Right cardiac atrium (tissue), 5 donors: ENCODE results near the gene RUNX1. TPM values are rescaled to one million over a fixed set of nuclear protein-coding genes. Genes with fewer than 3 reads are reported as not detected.
A peak's percentile ranks its signal among the peaks of the same experiment; 100 is the strongest.

ENCODE experiments used
- ATAC-seq, 2 donors: fragments of 200-7000 bp; cut with Tn5 transposase; one replicate each; pipeline versions ENCODE4 v1.8.0 to v1.9.1; 2020; ENCODE audit warnings: moderate library complexity in 2 of 2, mild to moderate bottlenecking in 1 of 2
- DNase-seq, 3 donors: peaks; one replicate each; pipeline ENCODE4 v3.0.0-alpha.2; 2020
- H3K27ac ChIP-seq: one replicate; pipeline ENCODE4 v1.5.1; 2013; ENCODE audit warnings: mild to moderate bottlenecking, low read length, control low read depth, moderate library complexity
- H3K27me3 ChIP-seq: one replicate; pipeline ENCODE4 v1.6.1; 2013; ENCODE audit not compliant: control insufficient read depth, insufficient read depth
- H3K4me1 ChIP-seq: one replicate; pipeline ENCODE4 v1.6.1; 2013; ENCODE audit warnings: low read length; ENCODE audit not compliant: control insufficient read depth, insufficient read depth
- H3K4me3 ChIP-seq: one replicate; pipeline ENCODE4 v1.5.1; 2013; ENCODE audit warnings: low read length, control low read depth
- H3K9me3 ChIP-seq: one replicate; pipeline ENCODE4 v1.6.1; 2013; ENCODE audit warnings: low read length; ENCODE audit not compliant: control insufficient read depth
- WGBS: extraction: QIAGEN DNeasy Blood & Tissue Kit; methylation state at CpG from one replicate; pipeline ENCODE4 v1.1.7; 2013; 5-methylcytosine and 5-hydroxymethylcytosine counted together
- intact Hi-C, 4 donors: fragments of 100-400 bp; cut with DNase I; formaldehyde crosslinking; loops; one replicate each; pipeline versions ENCODE4 v1.11.0 to v1.14.0; 2022 to 2023
- polyA plus RNA-seq: library from polyadenylated mRNA; stranded (reverse); fragments of 200-250 nt; gene quantifications from one replicate; pipeline ENCODE4 v1.2.3, GENCODE V29; 2013
- total RNA-seq, 4 donors: library from RNA; stranded (reverse); fragmentation: NEBNext Ultra II Directional; extraction: Animal tissue kit (Norgen Biotek cat#: 25700); gene quantifications; one replicate each; pipeline ENCODE4 v1.2.1, GENCODE V29; 2021
- donor health status: healthy with polysubstance abuse.
- donor health status: DM: no; HTN: yes; CAD: no.
- donor health status: DM: no; HTN: no; CAD: no.
- donor health status: DM: no; HTN: yes; CAD: no; lungs with severe emphysema.
- donor health status: DM: yes; HTN: yes; CAD: no.

RUNX1 gene
- total and polyA plus RNA-seq, 5 donors, result 0.81 to 17.6 (median 4.4) TPM

- H3K27me3 ChIP-seq, result no peaks in the 10 kb centered on the region
- intact Hi-C loops, result no loop called here
- no peak overlapping the region for H3K27ac ChIP-seq
- H3K4me3 ChIP-seq, result no peak overlapping the region
- DNase-seq, result no peak
- no peak for ATAC-seq
- H3K9me3 ChIP-seq, result no peaks in the 10 kb centered on the region
- H3K4me1 ChIP-seq, result no peaks in the 10 kb centered on the region
Measured at GRCh38 chr21:34915364-34915841, 133.7 kb downstream of the RUNX1 start.

GRCh38 chr21:34914239-34914638 lies 134.9 kb downstream of the RUNX1 start:
- Histone ChIP-seq H3K4me3 (no peak overlapping the region), H3K27ac (no peak overlapping the region), H3K9me3 (no peaks in the 10 kb centered on the region), H3K27me3 (no peaks in the 10 kb centered on the region), H3K4me1 (no peaks in the 10 kb centered on the region)
- DNase-seq (no peak), ATAC-seq (no peak)
- 55% methylated on average over 3 of the region's 3 CpGs for WGBS
- intact Hi-C loops, result no loop called here

GRCh38 chr21:34913811-34914210 lies 135.3 kb downstream of the RUNX1 start:
- no peaks in the 10 kb centered on the region for H3K4me1 ChIP-seq
- no peaks in the 10 kb centered on the region for H3K27me3 ChIP-seq
- H3K27ac ChIP-seq, result no peak overlapping the region
- H3K4me3 ChIP-seq, result no peak overlapping the region
- ATAC-seq (no peak), DNase-seq (no peak)
- no peaks in the 10 kb centered on the region for H3K9me3 ChIP-seq
- intact Hi-C loops, result no loop called here
- WGBS, result 68% methylated on average over 5 of the region's 5 CpGs

DNA sequence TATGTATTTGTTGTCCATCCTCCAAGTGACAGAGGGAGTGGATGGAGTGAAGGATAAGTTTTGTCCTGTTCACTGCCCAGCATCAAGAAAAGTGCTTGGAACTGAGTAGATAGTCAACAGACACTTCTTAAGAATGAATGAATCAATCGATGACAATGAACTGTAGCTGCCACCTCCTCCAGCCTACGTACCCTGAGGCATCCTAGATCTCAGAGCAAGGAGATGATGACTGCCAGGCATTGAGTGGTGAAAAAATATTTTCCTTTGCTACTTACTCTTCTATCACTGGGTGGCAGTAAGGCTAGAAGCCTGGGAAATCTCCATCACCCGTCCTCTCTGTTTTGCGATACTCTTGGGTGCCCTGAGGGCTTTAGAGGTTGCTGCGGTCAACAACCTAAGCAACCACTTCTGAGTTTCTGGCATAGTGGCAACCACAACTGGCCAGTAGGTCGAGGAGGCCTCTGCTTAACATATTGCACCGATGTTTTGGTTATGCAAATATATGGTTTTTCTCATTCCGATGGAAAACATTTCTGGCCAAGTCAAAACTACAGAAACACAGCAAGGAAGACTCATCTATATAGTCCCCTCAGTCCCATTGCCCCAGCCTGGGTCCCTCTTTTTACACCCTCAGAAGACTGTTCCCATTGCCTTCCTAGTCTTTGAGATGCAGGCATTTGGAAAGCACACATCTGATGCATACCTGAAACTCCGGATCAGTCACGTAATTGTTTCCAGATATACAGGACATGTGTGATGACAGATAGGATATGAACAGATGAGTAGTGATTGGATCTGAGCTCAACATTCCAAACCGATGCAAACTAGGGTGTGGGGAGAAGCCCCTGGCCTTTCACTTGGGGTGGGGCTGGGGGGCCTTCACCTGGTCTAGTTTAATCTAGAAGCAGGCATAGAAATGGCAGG lies 136.8 kb downstream of the RUNX1 start:
- H3K4me3 ChIP-seq, result no peak overlapping the region
- no peaks in the 10 kb centered on the region for H3K4me1 ChIP-seq
- no peaks in the 10 kb centered on the region for H3K27me3 ChIP-seq
- no peak for ATAC-seq
- no peak overlapping the region for H3K27ac ChIP-seq
- intact Hi-C loops, result no loop called here
- no peak for DNase-seq
- 80% methylated on average over 11 of the region's 11 CpGs for WGBS
- H3K9me3 ChIP-seq, result no peaks in the 10 kb centered on the region

GRCh38 chr21:34911360-34911759 lies 137.7 kb downstream of the RUNX1 start:
- Histone ChIP-seq H3K27ac (no peak overlapping the region), H3K9me3 (no peaks in the 10 kb centered on the region), H3K4me3 (no peak overlapping the region), H3K4me1 (no peaks in the 10 kb centered on the region), H3K27me3 (no peaks in the 10 kb centered on the region)
- 78% methylated on average over 2 of the region's 2 CpGs for WGBS
- intact Hi-C loops, result no loop called here
- ATAC-seq, result peak in 1 of 2 donors; percentile 36
- DNase-seq, result peak in 1 of 3 donors; percentile 41

GRCh38 chr21:34910396-34910795 lies 138.7 kb downstream of the RUNX1 start:
- Histone ChIP-seq H3K4me1 (no peaks in the 10 kb centered on the region), H3K4me3 (no peak overlapping the region), H3K9me3 (no peaks in the 10 kb centered on the region), H3K27ac (no peak overlapping the region), H3K27me3 (no peaks in the 10 kb centered on the region)
- no peak for DNase-seq
- ATAC-seq, result peak in 1 of 2 donors; percentile 35
- 67% methylated on average over 4 of the region's 4 CpGs for WGBS
- intact Hi-C loops, result no loop called here

GRCh38 chr21:34909492-34910292 lies 139.4 kb downstream of the RUNX1 start:
- no peaks in the 10 kb centered on the region for H3K9me3 ChIP-seq
- no peaks in the 10 kb centered on the region for H3K4me1 ChIP-seq
- no peaks in the 10 kb centered on the region for H3K27me3 ChIP-seq
- DNase-seq, result no peak
- no peak overlapping the region for H3K4me3 ChIP-seq
- no peak for ATAC-seq
- intact Hi-C loops, result no loop called here
- 60% methylated on average over 3 of the region's 3 CpGs for WGBS
- no peak overlapping the region for H3K27ac ChIP-seq

DNA sequence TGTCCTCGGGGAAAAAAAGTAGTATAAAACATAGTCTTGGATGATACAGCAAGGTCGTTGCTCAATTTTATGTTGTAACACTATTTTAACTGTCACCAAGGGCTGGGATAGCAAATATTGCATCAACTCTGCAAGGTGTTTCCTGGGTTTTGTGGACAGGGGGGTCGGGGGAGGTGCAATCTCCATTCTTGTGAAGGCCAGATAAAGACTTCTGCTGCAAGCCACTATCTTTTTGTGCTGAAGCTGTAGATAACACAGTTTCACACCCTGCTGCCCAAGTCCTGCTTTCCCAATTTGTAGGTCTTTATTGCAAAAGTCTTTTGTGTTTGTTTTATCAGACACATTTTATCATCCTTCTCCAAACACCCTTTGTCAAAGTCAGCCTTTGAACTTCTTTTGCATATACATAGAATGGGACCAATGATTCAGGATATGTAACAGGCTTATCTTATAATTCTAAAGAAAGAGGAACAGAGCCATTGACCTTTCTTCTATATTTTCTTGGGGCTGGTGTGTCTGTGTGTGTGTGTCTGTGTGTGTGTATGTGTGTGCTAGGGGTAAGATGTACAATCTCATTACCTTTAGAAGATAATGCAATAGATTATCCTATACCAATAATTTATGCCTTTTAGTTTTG lies 140.6 kb downstream of the RUNX1 start:
- intact Hi-C loops, result no loop called here
- WGBS, result 32% methylated on average over 3 of the region's 3 CpGs
- H3K27me3 ChIP-seq, result no peaks in the 10 kb centered on the region

DNA sequence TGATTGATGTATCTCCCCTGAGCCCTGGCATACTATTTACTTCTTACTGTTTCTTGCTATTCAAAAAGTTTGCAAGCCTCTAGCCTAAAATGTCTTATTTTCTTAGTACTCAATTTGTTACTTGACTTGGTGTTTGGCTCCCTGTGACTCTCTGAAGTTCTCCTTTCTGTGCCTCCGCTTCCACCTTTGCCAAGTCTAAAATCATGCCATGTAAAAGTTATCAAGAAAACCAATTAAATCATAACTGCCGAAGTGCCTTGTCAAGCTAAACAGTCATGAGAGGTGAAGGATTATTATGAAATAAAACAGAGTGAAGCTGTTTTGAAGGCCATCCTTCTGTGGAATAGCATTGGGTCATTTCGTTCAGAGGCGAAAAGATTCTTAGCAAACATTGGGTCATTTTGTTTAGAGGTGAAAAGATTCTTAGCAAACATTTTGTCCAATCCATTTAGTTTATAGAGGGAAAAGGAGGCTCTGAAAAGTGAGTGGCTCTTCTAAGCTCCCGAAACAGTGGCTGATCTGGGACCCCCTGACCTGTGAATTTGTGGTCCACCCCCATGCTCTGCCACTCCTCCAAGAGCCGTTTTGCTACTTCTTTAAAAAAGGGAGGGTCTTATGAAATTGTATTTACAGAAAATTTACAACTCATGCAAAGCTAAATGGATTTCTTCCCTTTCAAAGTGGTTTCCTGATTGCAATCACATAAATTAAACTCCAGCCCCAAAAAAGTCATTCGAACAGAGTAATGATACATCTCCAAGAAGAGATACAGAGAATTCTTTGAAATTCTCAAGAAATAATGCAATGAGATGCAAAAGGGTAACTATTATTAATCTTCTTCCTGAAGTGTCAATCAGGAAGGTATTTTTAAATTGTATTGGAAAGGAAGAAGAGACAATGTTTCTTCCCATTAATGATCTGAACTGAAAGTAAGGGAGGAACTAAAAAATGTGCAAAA lies 141.4 kb downstream of the RUNX1 start:
- 62% methylated on average over 7 of the region's 7 CpGs for WGBS
- H3K9me3 ChIP-seq, result no peaks in the 10 kb centered on the region
- intact Hi-C loops, result no loop called here
- no peak for DNase-seq
- no peak overlapping the region for H3K4me3 ChIP-seq
- no peak overlapping the region for H3K27ac ChIP-seq
- no peaks in the 10 kb centered on the region for H3K4me1 ChIP-seq
- no peak for ATAC-seq
- no peaks in the 10 kb centered on the region for H3K27me3 ChIP-seq

More for the DNA sequence above, 140.6 kb downstream of the RUNX1 start:
- H3K4me1 ChIP-seq, result no peaks in the 10 kb centered on the region
- DNase-seq (no peak), ATAC-seq (no peak)
- H3K4me3 ChIP-seq, result no peak overlapping the region
- no peaks in the 10 kb centered on the region for H3K9me3 ChIP-seq
- no peak overlapping the region for H3K27ac ChIP-seq

GRCh38 chr21:34906401-34906800 lies 142.7 kb downstream of the RUNX1 start:
- intact Hi-C loops, result no loop called here
- no peak overlapping the region for H3K4me3 ChIP-seq
- H3K9me3 ChIP-seq, result no peaks in the 10 kb centered on the region
- no peaks in the 10 kb centered on the region for H3K27me3 ChIP-seq
- no peaks in the 10 kb centered on the region for H3K4me1 ChIP-seq
- no peak for DNase-seq
- H3K27ac ChIP-seq, result no peak overlapping the region
- no peak for ATAC-seq
